ENCODE results near the gene ARNT2. TPM values are rescaled to one million over a fixed set of nuclear protein-coding genes. Genes with fewer than 3 reads are reported as not detected.

Gene ARNT2
- total RNA-seq, 1 donor from 2014 or later: 21.6 TPM

- no peak for DNase-seq (ENCODE audit: low read depth)
- no peaks in the 10 kb centered on the region for H3K36me3 ChIP-seq (ENCODE audit: control insufficient read depth, insufficient read depth, low read length)
- no peaks in the 10 kb centered on the region for H3K27me3 ChIP-seq (ENCODE audit: control insufficient read depth, insufficient read depth, low read length)
- no peak for TF ChIP-seq CTCF (IDR thresholded peaks at IDR 0.05; ENCODE audit: insufficient read depth, low read length, poor library complexity, severe bottlenecking)
- no peak overlapping the region for H3K4me3 ChIP-seq (ENCODE audit: low read depth, low read length)
Observed at GRCh38 chr15:80462836-80463512, 58.8 kb downstream of the ARNT2 start.

- no peak for TF ChIP-seq CTCF (IDR thresholded peaks at IDR 0.05; ENCODE audit: insufficient read depth, low read length, poor library complexity, severe bottlenecking)
- Histone ChIP-seq H3K27me3 (ENCODE audit: control insufficient read depth, insufficient read depth, low read length) (no peaks in the 10 kb centered on the region), H3K4me3 (ENCODE audit: low read depth, low read length) (no peak overlapping the region), H3K36me3 (ENCODE audit: control insufficient read depth, insufficient read depth, low read length) (no peaks in the 10 kb centered on the region)
- DNase-seq (ENCODE audit: low read depth): no peak
Observed at GRCh38 chr15:80464951-80465625, 60.9 kb downstream of the ARNT2 start.

GRCh38 chr15:80465626-80466005 is 61.4 kb downstream of the ARNT2 start:
- Histone ChIP-seq H3K27me3 (ENCODE audit: control insufficient read depth, insufficient read depth, low read length) (no peaks in the 10 kb centered on the region), H3K4me3 (ENCODE audit: low read depth, low read length) (no peak overlapping the region), H3K36me3 (ENCODE audit: control insufficient read depth, insufficient read depth, low read length) (no peaks in the 10 kb centered on the region)
- no peak for TF ChIP-seq CTCF (IDR thresholded peaks at IDR 0.05; ENCODE audit: insufficient read depth, low read length, poor library complexity, severe bottlenecking)
- no peak for DNase-seq (ENCODE audit: low read depth)

GRCh38 chr15:80466543-80466942 is 62.4 kb downstream of the ARNT2 start:
- TF ChIP-seq CTCF (IDR thresholded peaks at IDR 0.05; ENCODE audit: insufficient read depth, low read length, poor library complexity, severe bottlenecking): no peak
- Histone ChIP-seq H3K27me3 (ENCODE audit: control insufficient read depth, insufficient read depth, low read length) (no peaks in the 10 kb centered on the region), H3K36me3 (ENCODE audit: control insufficient read depth, insufficient read depth, low read length) (no peaks in the 10 kb centered on the region), H3K4me3 (ENCODE audit: low read depth, low read length) (no peak overlapping the region)
- DNase-seq (ENCODE audit: low read depth): no peak

- Histone ChIP-seq H3K4me3 (ENCODE audit: low read depth, low read length) (no peak overlapping the region), H3K27me3 (ENCODE audit: control insufficient read depth, insufficient read depth, low read length) (no peaks in the 10 kb centered on the region), H3K36me3 (ENCODE audit: control insufficient read depth, insufficient read depth, low read length) (no peaks in the 10 kb centered on the region)
- TF ChIP-seq CTCF (IDR thresholded peaks at IDR 0.05; ENCODE audit: insufficient read depth, low read length, poor library complexity, severe bottlenecking): no peak
- no peak for DNase-seq (ENCODE audit: low read depth)
Observed at GRCh38 chr15:80467311-80467714, 63.1 kb downstream of the ARNT2 start.
